Chondrocyte (in vitro differentiated cells): ENCODE results near the gene GRAMD4. TPM values are rescaled to one million over a fixed set of nuclear protein-coding genes. Genes with fewer than 3 reads are reported as not detected.

Experiments
- DNase-seq: peaks from one replicate; pipeline ENCODE4 v3.0.0; 2021; ENCODE audit warnings: mixed read lengths, low spot score
- H3K27ac Mint-ChIP-seq: one replicate; pipeline ENCODE4 v1.8.0; 2021; ENCODE audit warnings: mild to moderate bottlenecking, moderate library complexity, mixed read lengths; ENCODE audit not compliant: unreplicated experiment
- H3K27me3 Mint-ChIP-seq: 2 replicates; pipeline ENCODE4 v1.8.0; 2021; ENCODE audit warnings: low read depth, mixed read lengths
- H3K36me3 Mint-ChIP-seq: 2 replicates; pipeline ENCODE4 v1.8.0; 2021; ENCODE audit warnings: low read depth, mixed read lengths
- H3K4me1 Mint-ChIP-seq: 2 replicates; pipeline ENCODE4 v1.8.0; 2021; ENCODE audit warnings: low read depth, mild to moderate bottlenecking, mixed read lengths
- H3K4me3 Mint-ChIP-seq: one replicate; pipeline ENCODE4 v1.8.0; 2021; ENCODE audit warnings: mild to moderate bottlenecking, moderate library complexity, mixed read lengths; ENCODE audit not compliant: unreplicated experiment
- H3K9me3 Mint-ChIP-seq: 2 replicates; pipeline ENCODE4 v1.8.0; 2021; ENCODE audit warnings: low read depth, mixed read lengths
- CTCF ChIP-seq: fragments of 200-600 bp; sonication (generic); IDR thresholded peaks from 2 replicates; pipeline ENCODE4 v1.5.0; 2021; ENCODE audit warnings: antibody characterized with exemption, mild to moderate bottlenecking, moderate library complexity
- total RNA-seq: library from RNA; stranded (reverse); gene quantifications from 3 replicates; pipeline ENCODE4 v1.2.1, GENCODE V29; 2021

GRAMD4 gene
- total RNA-seq, 1 donor from 2014 or later = 31.7 TPM

- Mint-ChIP-seq H3K27ac (no peak overlapping the region), H3K9me3 (no peaks in the 10 kb centered on the region), H3K4me1 (peaks cover 7% of the 10 kb centered on the region), H3K36me3 (peaks cover 18% of the 10 kb centered on the region), H3K27me3 (no peaks in the 10 kb centered on the region), H3K4me3 (no peak overlapping the region)
- no peak for TF ChIP-seq CTCF
- no peak for DNase-seq
Observed at GRCh38 chr22:46721501-46722085, 101.4 kb downstream of the GRAMD4 start.

DNA sequence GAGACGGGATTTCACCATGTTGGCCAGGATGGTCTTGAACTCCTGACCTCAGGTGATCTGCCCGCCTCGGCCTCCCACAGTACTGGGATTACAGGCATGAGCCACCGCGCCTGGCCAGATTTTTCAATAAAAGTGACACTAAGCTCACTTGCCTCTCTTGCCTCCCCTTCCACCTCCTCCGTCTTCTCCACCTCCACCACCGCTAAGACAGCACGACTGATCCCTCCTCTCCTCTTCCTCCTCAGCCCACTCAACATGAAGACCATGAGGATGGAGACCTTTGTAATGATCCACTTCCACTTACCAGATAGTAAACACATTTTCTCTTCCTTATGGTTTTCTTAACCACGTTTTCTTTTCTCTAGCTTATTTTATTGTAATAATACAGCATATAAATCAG lies 103.7 kb downstream of the GRAMD4 start:
- H3K4me1 Mint-ChIP-seq = peaks cover 12% of the 10 kb centered on the region
- peaks cover 6% of the 10 kb centered on the region for H3K36me3 Mint-ChIP-seq
- H3K4me3 Mint-ChIP-seq = no peak overlapping the region
- H3K9me3 Mint-ChIP-seq = no peaks in the 10 kb centered on the region
- no peak overlapping the region for H3K27ac Mint-ChIP-seq
- no peak for DNase-seq
- no peaks in the 10 kb centered on the region for H3K27me3 Mint-ChIP-seq
- TF ChIP-seq CTCF = no peak

DNA sequence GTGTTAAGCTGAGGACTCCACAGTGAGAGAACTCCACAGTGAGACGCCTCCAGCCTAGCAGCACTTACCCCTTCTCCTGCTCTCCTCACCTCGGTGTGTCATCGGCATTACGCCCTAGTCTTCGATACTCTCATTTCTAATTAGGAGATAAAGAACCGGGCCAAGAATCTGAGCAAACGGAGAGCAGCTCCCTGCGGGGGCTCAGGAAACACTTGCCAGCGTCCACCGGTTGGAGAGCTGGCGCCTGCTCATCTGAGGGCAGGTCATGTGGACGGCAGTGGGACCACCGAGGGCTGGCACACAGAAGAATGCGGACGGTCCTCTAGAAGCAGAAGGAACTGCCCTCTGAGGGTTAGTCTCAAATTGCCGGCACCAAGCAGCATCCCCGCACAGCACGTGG lies 104.9 kb downstream of the GRAMD4 start:
- no peak overlapping the region for H3K27ac Mint-ChIP-seq
- H3K27me3 Mint-ChIP-seq = no peaks in the 10 kb centered on the region
- no peaks in the 10 kb centered on the region for H3K9me3 Mint-ChIP-seq
- peaks cover 12% of the 10 kb centered on the region for H3K4me1 Mint-ChIP-seq
- no peak overlapping the region for H3K4me3 Mint-ChIP-seq
- peaks cover 1% of the 10 kb centered on the region for H3K36me3 Mint-ChIP-seq
- no peak for TF ChIP-seq CTCF
- DNase-seq = no peak

DNA sequence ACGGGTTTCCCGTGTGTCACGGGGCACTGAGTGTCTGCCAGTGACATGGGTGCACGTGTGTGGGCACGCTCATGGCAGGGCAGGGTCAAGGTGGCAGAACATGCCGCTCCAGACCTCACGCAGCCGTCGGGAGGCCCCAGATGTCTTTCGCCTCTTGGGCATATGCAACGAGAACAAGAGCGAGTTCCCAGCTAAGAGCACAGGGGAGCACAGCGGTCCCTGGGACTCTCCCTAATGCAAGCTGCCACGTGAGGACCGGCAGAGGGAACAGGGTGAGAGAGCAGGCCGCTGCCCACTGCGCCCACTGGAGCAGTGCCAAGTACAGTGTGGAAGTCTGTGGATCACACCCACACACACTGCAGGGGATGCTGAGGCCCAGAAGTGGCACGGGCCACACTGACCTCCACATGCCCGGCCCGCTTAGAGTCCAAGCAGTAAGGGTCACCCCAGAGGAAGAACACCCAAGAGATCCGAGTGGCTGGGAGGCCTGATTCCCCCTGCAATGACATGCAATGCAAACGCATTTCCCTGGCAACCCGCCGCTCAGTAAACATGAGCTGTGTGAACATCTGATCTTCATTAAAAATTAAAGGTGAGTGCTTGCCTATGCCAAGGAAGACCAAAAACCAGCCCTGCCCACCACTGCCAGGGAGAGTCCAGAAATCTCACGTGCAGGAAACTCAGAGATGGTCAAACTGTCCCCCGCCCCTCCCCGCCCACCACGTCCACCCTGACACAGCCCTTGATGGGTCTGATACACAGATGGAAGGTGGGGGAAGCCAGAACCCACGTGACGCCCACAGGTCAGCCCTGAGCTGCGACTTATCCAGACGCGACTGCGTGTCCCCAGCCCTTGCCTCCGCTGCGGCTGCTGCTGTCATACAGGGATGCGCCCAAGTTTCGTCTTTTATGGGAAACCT lies 106.1 kb downstream of the GRAMD4 start:
- H3K4me3 Mint-ChIP-seq = no peak overlapping the region
- no peaks in the 10 kb centered on the region for H3K27me3 Mint-ChIP-seq
- H3K27ac Mint-ChIP-seq = peak overlapping the region; percentile 27
- DNase-seq = no peak
- TF ChIP-seq CTCF = no peak
- H3K4me1 Mint-ChIP-seq = peaks cover 22% of the 10 kb centered on the region
- peaks cover 1% of the 10 kb centered on the region for H3K36me3 Mint-ChIP-seq
- H3K9me3 Mint-ChIP-seq = no peaks in the 10 kb centered on the region

- Mint-ChIP-seq H3K27ac (no peak overlapping the region), H3K4me1 (peaks cover 28% of the 10 kb centered on the region), H3K36me3 (peaks cover 4% of the 10 kb centered on the region), H3K27me3 (no peaks in the 10 kb centered on the region), H3K9me3 (no peaks in the 10 kb centered on the region), H3K4me3 (no peak overlapping the region)
- no peak for TF ChIP-seq CTCF
- DNase-seq = no peak
Observed at GRCh38 chr22:46726986-46727317, 106.8 kb downstream of the GRAMD4 start.
